HCT116 (cell line): ENCODE measurements around the gene ANKIB1. TPM values are rescaled to one million over a fixed set of nuclear protein-coding genes. Genes with fewer than 3 reads are reported as not detected.

ENCODE experiments used
- ATAC-seq: fragments of 200-7000 bp; cut with Tn5 transposase; 2 replicates; pipeline ENCODE4 v1.9.1; 2020; ENCODE audit warnings: mild to moderate bottlenecking, moderate library complexity
- BruUV-seq: library from RNA; stranded (reverse); fragments of 400-500 nt; replicated peaks from 2 replicates; lab custom pipeline; 2021; lab: Mats Ljungman, UMichigan
- CTCF ChIA-PET: fragments of 300-600 bp; sonication (Branson Sonifier 250); formaldehyde crosslinking; loops from one replicate; lab custom pipeline; 2021; ENCODE audit warnings: antibody characterized with exemption; lab: Charles Lee
- POLR2A ChIA-PET: fragments of 300-600, 350-600 bp; sonication (Branson Sonifier 250); formaldehyde crosslinking; loops from one replicate; lab custom pipeline; 2021; ENCODE audit warnings: antibody characterized with exemption; lab: Charles Lee
- RAD21 ChIA-PET, 2 experiments: fragments of 300-600 bp; sonication (Branson Sonifier 250); formaldehyde crosslinking; loops; one replicate each; lab custom pipeline; 2023; ENCODE audit warnings: low total read pairs in 2 of 2; ENCODE audit not compliant: uncharacterized antibody in 2 of 2, unreplicated experiment in 2 of 2, low non-redundant PET in 1 of 2; lab: Charles Lee
- DNase-seq: peaks from one replicate; pipeline ENCODE4 v3.0.0-alpha.2; 2010; ENCODE audit warnings: low read depth, low spot score
- H2AFZ ChIP-seq: fragments of 200-600 bp; shearing (Covaris generic), sonication (generic); 2 replicates; pipeline ENCODE4 v1.6.1; 2017; ENCODE audit warnings: low read depth, mixed run types, mixed read lengths, antibody characterized with exemption, low read length; ENCODE audit not compliant: poor library complexity, severe bottlenecking
- H3K27ac ChIP-seq: 2 replicates; pipeline ENCODE4 v1.5.1; 2012; ENCODE audit warnings: low read depth, low read length
- H3K27me3 ChIP-seq: fragments of 200-600 bp; sonication (generic); 2 replicates; pipeline ENCODE4 v1.6.1; 2016; ENCODE audit warnings: mixed run types, low read length, mixed read lengths; ENCODE audit not compliant: insufficient read depth
- H3K36me3 ChIP-seq, 2 experiments: fragments of 200-500 bp in 1 of 2; fragments of 200-600 bp in 1 of 2; sonication (Bioruptor generic) in 1 of 2; sonication (generic) in 1 of 2; 2 replicates each; pipeline versions ENCODE4 v1.5.1 to v1.6.1; 2014 to 2016; ENCODE audit warnings: low read length in 2 of 2, inconsistent platforms in 1 of 2, mixed read lengths in 1 of 2, mixed run types in 1 of 2; ENCODE audit not compliant: insufficient read depth in 2 of 2, control insufficient read depth in 1 of 2
- H3K4me1 ChIP-seq, 2 experiments: fragments of 200-600 bp in 1 of 2; sonication (generic) in 1 of 2; 2 replicates each; pipeline versions ENCODE4 v1.5.1 to v1.6.1; 2012 to 2017; ENCODE audit warnings: low read length in 2 of 2, inconsistent platforms in 1 of 2, mild to moderate bottlenecking in 1 of 2, mixed read lengths in 1 of 2, mixed run types in 1 of 2, moderate library complexity in 1 of 2; ENCODE audit not compliant: insufficient read depth in 2 of 2, control insufficient read depth in 1 of 2
- H3K4me2 ChIP-seq: fragments of 200-600 bp; sonication (generic); 2 replicates; pipeline ENCODE4 v1.6.1; 2017; ENCODE audit warnings: mixed run types, low read length, mixed read lengths
- H3K4me3 ChIP-seq, 2 experiments: fragments of 200-600 bp in 1 of 2; sonication (generic) in 1 of 2; replicated peaks in 1 of 2; 2 replicates each; pipeline ENCODE4 v1.5.1; 2011 to 2016; ENCODE audit warnings: low read length in 2 of 2, control low read depth in 1 of 2, low read depth in 1 of 2, mild to moderate bottlenecking in 1 of 2, mixed read lengths in 1 of 2, mixed run types in 1 of 2
- H3K79me2 ChIP-seq: fragments of 200-600 bp; sonication (generic); 2 replicates; pipeline ENCODE4 v1.6.1; 2017; ENCODE audit warnings: mild to moderate bottlenecking, mixed run types, low read length, moderate library complexity, mixed read lengths; ENCODE audit not compliant: insufficient read depth
- H3K9ac ChIP-seq: fragments of 200-600 bp; sonication (generic); 2 replicates; pipeline ENCODE4 v1.6.1; 2016; ENCODE audit warnings: low read length, mixed read lengths
- H3K9me2 ChIP-seq: fragments of 200-600 bp; sonication (generic), shearing (Covaris generic); 2 replicates; pipeline ENCODE4 v1.6.1; 2017; ENCODE audit warnings: mixed run types, mild to moderate bottlenecking, moderate library complexity; ENCODE audit not compliant: insufficient read depth
- H3K9me3 ChIP-seq, 2 experiments: fragments of 200-500 bp in 1 of 2; fragments of 200-600 bp in 1 of 2; sonication (Bioruptor generic) in 1 of 2; sonication (generic) in 1 of 2; 2 replicates each; pipeline ENCODE4 v1.6.1; 2014 to 2017; ENCODE audit warnings: low read length in 2 of 2, mixed read lengths in 2 of 2, inconsistent platforms in 1 of 2, low read depth in 1 of 2, mild to moderate bottlenecking in 1 of 2, mixed run types in 1 of 2, moderate library complexity in 1 of 2; ENCODE audit not compliant: control insufficient read depth in 1 of 2, insufficient read depth in 1 of 2
- H4K20me1 ChIP-seq: fragments of 200-600 bp; sonication (generic), shearing (Covaris generic); 2 replicates; pipeline ENCODE4 v1.6.1; 2017; ENCODE audit warnings: mixed run types, mild to moderate bottlenecking, moderate library complexity; ENCODE audit not compliant: insufficient read depth
- CEBPB ChIP-seq: IDR thresholded peaks from 2 replicates; pipeline ENCODE4 v1.6.1; 2012; ENCODE audit warnings: low read depth
- EGR1 ChIP-seq: IDR thresholded peaks from 2 replicates; pipeline ENCODE4 v1.6.1; 2012; ENCODE audit warnings: low read depth
- ELF1 ChIP-seq: IDR thresholded peaks from 2 replicates; pipeline ENCODE4 v1.6.1; 2012; ENCODE audit warnings: low read depth, borderline replicate concordance
- EZH2 ChIP-seq: fragments of 200-600 bp; sonication (generic); IDR thresholded peaks from 2 replicates; pipeline ENCODE4 v1.6.1; 2017; ENCODE audit warnings: antibody characterized with exemption, mixed run types
- EZH2phosphoT487 ChIP-seq: fragments of 200-600 bp; IDR thresholded peaks from 2 replicates; pipeline ENCODE4 v1.6.1; 2018; ENCODE audit warnings: antibody characterized with exemption, borderline replicate concordance
- SIN3A ChIP-seq: IDR thresholded peaks from 2 replicates; pipeline ENCODE4 v1.6.1; 2012; ENCODE audit warnings: low read depth
- SP1 ChIP-seq: IDR thresholded peaks from 2 replicates; pipeline ENCODE4 v1.6.1; 2012; ENCODE audit warnings: low read depth
- ZNF274 ChIP-seq: fragments of 200-500 bp; sonication (Bioruptor generic); IDR thresholded peaks from 2 replicates; pipeline ENCODE4 v1.6.1; 2014; ENCODE audit warnings: mild to moderate bottlenecking, low read depth, low read length, inconsistent platforms
- intact Hi-C: fragments of 100-400 bp; cut with micrococcal nuclease; formaldehyde crosslinking; loops from 2 replicates; pipeline ENCODE4 v1.10.0; 2022
- total RNA-seq: library from RNA; stranded (reverse); gene quantifications from one replicate; pipeline ENCODE4 v1.2.1, GENCODE V29; 2021; ENCODE audit not compliant: unreplicated experiment
- TF ChIP-seq, protein P1 (sequence below): IDR thresholded peaks from 2 replicates; pipeline ENCODE4 v1.6.1; 2011; ENCODE audit warnings: mild to moderate bottlenecking, low read length, moderate library complexity; ENCODE audit not compliant: insufficient replicate concordance; ENCODE audit errors: extremely low read depth
- TF ChIP-seq, protein P2 (sequence below): IDR thresholded peaks from 2 replicates; pipeline ENCODE4 v1.6.1; 2012
- TF ChIP-seq, protein P3 (sequence below), 3 experiments: fragments of 200-600 bp in 1 of 3; sonication (generic) in 1 of 3; IDR thresholded peaks in 2 of 3; conservative IDR thresholded peaks in 1 of 3; 2 replicates each; pipeline ENCODE4 v1.5.1; 2012 to 2017; ENCODE audit warnings: low read depth in 2 of 3, low read length in 2 of 3, antibody characterized with exemption in 1 of 3, borderline replicate concordance in 1 of 3, control low read depth in 1 of 3, mild to moderate bottlenecking in 1 of 3, mixed read lengths in 1 of 3, mixed run types in 1 of 3, moderate library complexity in 1 of 3; ENCODE audit not compliant: insufficient read depth in 1 of 3

The ANKIB1 gene
- total RNA-seq, 1 experiment from 2014 or later, result 41.2 TPM

DNA sequence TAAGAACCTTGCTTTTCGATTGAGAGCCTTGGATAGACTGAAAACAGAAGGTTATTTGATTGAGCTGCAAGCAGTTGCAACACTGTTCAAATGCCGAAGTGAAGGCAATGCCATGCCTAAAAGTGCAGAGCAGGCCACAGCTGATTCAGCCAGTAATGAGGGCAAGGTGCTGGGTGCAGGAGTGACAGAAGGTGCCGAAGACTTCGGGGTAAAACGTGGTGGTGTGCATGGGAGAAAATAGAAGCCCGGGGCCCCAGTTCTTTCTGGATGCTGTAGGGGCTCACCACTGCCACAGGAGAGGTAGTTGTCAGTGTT, 157.9 kb downstream of the ANKIB1 start:
- ATAC-seq, result no peak
- ChIA-PET CTCF (no interaction called here), RAD21 (no interaction called here), POLR2A (no interaction called here)
- Histone ChIP-seq H3K27ac (no peak overlapping the region), H3K9me3 (no peaks in the 10 kb centered on the region), H3K9me2 (no peaks in the 10 kb centered on the region), H3K9ac (no peak overlapping the region), H3K36me3 (peaks cover 3 to 8% of the 10 kb centered on the region in 2 experiments; a peak in 2 of 4 replicates), H3K4me2 (no peak overlapping the region), H3K4me3 (no peak overlapping the region), H3K27me3 (no peaks in the 10 kb centered on the region), H3K79me2 (no peaks in the 10 kb centered on the region), H2AFZ (no peak overlapping the region), H3K4me1 (no peaks in the 10 kb centered on the region), H4K20me1 (no peaks in the 10 kb centered on the region)
- intact Hi-C loops, result no loop called here
- TF ChIP-seq, protein P1, sequence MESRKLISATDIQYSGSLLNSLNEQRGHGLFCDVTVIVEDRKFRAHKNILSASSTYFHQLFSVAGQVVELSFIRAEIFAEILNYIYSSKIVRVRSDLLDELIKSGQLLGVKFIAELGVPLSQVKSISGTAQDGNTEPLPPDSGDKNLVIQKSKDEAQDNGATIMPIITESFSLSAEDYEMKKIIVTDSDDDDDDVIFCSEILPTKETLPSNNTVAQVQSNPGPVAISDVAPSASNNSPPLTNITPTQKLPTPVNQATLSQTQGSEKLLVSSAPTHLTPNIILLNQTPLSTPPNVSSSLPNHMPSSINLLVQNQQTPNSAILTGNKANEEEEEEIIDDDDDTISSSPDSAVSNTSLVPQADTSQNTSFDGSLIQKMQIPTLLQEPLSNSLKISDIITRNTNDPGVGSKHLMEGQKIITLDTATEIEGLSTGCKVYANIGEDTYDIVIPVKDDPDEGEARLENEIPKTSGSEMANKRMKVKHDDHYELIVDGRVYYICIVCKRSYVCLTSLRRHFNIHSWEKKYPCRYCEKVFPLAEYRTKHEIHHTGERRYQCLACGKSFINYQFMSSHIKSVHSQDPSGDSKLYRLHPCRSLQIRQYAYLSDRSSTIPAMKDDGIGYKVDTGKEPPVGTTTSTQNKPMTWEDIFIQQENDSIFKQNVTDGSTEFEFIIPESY, result no peak
- TF ChIP-seq CEBPB (no peak), ZNF274 (no peak), EZH2phosphoT487 (no peak), ELF1 (no peak), EZH2 (no peak), SP1 (no peak), SIN3A (no peak), EGR1 (no peak)
- TF ChIP-seq, protein P2, sequence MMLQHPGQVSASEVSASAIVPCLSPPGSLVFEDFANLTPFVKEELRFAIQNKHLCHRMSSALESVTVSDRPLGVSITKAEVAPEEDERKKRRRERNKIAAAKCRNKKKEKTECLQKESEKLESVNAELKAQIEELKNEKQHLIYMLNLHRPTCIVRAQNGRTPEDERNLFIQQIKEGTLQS, result no peak
- TF ChIP-seq, protein P3, sequence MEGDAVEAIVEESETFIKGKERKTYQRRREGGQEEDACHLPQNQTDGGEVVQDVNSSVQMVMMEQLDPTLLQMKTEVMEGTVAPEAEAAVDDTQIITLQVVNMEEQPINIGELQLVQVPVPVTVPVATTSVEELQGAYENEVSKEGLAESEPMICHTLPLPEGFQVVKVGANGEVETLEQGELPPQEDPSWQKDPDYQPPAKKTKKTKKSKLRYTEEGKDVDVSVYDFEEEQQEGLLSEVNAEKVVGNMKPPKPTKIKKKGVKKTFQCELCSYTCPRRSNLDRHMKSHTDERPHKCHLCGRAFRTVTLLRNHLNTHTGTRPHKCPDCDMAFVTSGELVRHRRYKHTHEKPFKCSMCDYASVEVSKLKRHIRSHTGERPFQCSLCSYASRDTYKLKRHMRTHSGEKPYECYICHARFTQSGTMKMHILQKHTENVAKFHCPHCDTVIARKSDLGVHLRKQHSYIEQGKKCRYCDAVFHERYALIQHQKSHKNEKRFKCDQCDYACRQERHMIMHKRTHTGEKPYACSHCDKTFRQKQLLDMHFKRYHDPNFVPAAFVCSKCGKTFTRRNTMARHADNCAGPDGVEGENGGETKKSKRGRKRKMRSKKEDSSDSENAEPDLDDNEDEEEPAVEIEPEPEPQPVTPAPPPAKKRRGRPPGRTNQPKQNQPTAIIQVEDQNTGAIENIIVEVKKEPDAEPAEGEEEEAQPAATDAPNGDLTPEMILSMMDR (IDR thresholded peaks at IDR 0.05 in 2 of 3, conservative IDR thresholded peaks at IDR 0.05 in 1 of 3; ENCODE audit: borderline replicate concordance in 1 of 3, insufficient read depth in 1 of 3, low read depth in 2 of 3, low read length in 2 of 3), result no peak
- DNase-seq, result no peak
- BruUV-seq, result no TSS peak
